Central memory CD4-positive, alpha-beta T cell (primary cell): ENCODE data around the gene HS3ST3B1.

Experiments used
- DNase-seq: peaks from one replicate; pipeline ENCODE4 v3.0.0; 2022

The HS3ST3B1 gene

DNA sequence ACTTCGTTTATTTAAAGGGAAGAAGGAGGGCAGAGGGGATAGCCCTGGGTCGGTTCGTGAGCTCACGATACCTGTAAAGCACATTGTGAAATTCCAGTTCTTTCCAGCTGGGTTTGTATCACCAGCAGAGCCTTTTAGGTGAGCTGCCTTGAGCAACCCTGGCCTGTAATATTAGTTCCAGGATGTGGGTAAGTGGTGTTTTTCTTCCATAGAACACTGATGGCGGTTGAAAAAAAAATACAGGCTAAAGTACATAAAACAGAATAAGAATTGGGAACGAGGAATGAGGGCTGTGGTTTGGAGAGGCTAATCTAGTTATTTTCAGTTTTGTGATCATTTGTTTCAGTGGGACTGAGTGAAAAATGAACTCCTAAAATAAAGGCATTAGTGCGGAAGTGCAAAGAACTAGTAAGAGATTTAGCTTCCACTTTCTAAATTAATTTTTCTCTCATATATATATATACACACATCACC is 20.6 kb downstream of the HS3ST3B1 start:
- DNase-seq = no peak

DNA sequence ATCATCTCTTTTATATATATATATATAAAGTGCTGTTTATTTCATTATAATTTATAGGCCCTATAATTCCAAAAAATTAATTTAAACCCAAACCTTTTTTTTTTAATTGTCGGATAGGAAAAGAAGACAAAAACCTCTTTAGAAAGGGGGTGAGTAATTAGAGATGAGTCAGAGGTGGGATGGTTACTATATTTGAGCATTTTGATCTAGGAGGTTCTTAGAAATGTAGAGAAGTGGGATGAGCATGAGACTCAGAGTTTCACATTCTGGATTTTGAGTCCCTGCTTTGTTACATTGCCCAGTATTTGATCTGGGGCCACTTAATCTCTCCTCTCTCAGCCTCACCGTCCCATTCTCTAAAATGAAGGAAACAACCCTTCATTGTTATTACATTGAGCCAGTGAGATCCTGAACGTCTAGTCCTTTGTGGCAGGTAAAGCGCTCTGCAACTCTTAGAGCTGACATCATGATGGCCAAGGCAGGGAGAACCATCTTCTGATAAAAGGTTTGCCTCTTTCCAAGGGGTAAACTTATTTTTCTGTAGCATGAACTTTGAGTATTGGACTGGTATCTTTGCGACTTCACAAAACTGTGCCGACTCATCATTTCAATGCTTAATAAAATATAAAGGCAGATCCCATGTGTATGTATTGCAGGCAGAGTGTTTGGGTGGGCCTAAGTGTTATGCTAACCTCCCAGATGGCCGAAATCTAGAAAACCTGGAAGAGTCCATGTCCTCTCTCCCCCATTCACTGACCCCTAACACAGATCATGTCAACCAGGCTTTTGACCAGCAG is 21.3 kb downstream of the HS3ST3B1 start:
- DNase-seq = no peak

DNA sequence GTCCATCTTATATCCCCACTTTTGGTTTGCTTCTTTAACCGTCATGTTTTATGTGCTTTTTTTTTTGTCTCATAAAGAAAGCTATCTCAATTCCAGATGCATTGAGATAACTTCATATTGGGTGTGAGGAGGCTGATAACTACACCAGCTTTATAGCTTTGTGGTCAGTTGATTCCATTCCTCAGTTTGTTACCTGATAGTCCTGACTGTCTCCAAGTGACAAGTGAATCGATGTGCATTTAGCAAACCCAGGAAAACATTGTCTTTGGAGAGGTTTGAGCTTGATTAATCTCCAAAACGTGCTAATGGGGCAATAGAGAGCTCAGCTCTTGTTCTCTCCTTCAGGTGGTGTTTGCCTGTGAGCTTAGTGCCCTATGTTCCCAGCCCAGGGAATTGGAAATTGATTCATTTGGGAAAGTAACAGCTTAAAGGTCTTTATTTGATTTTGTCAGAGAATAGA is 22.7 kb downstream of the HS3ST3B1 start:
- DNase-seq = no peak

DNA sequence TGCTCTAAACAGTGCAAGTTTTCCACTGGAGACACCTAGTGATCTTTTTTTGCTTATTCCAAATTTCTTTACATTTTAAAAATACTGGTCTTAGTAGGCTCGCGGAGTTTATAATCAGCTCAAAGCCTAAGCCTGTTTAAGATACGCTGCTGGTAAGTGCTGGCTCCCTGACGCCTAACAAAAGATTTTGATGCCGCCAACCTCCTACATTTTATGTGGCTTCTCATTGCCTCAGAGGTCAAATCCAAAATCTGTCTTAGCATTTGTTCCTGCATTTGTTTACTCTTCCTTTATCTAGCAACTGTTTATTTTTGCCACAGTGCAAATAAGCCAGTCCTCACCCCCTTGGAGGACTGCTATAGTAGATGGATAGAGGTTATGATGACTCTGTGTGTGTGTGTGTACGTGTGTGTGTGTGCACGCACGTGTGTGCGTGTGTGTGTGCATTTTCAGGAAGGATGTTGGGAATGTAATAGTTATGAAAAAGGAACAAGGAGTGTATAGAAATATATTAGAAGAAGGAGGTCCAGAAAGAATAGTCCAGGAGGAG is 24.8 kb downstream of the HS3ST3B1 start:
- no peak for DNase-seq

DNA sequence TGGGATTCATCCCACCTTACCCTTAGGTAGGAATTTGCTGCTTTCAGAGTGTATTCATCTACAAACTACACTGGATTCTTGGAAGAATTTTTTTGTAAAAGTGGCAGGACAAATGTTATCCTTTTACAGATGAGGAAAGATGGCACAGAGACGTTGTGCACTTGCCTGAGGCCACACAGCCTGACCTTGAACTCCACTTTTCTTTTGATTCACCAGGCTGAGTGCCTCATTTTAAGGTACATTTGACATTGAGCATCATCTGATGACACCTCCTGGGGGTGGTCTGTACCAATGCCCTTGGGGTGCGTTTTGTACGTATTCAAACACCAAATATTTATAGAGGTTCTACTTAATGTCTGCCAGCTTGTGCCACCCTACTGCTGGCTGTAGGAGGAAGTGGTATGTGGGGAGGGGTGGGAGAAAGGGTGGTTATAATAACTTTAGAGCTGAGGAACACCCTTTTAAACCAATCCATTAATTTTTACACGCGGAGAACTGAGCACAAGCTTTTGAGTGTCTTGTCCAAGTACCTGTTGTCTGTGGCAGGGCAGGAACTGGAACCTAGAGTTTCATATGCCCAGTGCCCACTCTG is 29.1 kb downstream of the HS3ST3B1 start:
- no peak for DNase-seq

DNA sequence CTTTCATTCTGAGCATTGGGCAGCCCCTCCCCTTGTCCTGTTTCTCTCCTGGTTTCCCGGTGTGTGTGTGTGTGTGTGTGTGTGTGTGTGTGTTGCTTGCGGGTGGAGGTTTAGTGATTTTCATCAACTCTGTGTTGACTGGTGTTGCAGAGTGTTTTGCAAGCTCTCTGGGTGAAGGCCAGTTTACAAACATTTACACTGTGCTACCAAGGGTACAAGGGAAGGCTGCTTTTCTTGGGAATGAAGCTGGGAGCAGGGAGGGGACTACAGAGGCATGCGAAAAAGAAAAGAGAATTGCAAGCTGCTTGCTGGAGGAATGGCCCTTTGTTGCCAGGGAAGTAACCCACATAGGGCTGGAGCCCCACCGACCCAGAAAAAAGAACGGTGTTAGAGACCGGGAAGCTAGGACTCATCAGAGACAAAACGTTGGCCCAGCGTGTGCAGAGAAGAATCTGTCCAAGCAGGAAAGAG is 29.6 kb downstream of the HS3ST3B1 start:
- DNase-seq = no peak

DNA sequence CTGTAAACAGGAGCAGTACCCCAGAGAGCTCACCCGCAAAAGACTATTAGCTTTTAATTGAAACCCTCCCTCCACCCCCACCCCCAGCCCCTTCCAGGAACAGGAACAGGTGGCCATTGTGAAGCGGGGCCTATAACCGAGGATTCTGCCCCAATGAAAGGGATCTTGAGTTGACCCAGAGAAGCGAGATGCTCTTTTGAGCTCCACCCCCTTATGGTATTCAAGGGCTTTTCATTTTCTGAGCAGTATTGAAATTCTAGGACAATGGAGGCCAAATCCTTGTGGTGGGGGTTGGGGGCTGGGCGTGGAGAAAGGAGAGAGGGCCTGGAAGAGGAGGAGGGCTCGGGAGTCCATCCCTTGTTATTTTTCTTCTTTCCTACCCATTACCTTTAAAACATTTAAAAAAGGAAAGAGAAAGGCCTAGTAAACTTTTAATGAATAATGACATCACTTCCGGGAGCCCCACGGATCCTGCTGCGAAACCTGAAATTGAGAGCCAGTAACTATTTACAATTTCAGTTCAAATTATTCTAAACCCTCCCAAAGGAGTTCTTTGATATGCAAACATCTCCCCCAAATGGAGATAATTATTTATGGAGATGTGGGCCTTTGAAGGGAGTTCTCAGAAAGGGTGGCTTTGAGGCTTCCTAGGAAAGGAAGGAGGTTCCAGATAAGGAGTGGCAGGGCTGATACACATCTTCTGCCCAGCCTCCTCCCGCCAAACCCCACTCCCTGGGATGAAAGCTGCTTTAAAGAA is 30.5 kb downstream of the HS3ST3B1 start:
- no peak for DNase-seq

DNA sequence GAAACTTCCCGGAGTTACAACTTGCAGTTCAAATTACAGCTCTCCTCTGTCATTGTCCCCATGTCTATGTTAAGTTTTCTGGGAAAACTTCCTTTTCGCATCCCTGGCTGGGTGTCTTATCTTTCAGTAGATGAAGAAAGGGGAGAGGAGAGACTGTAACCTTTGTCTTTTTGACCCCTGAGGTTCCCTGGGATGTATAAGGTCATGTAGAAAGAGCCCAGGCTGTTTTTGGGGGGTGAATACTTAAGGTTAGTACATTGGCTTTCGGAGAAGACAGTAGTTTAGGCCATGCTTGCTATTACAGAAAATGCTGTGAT is 31.1 kb downstream of the HS3ST3B1 start:
- no peak for DNase-seq

DNA sequence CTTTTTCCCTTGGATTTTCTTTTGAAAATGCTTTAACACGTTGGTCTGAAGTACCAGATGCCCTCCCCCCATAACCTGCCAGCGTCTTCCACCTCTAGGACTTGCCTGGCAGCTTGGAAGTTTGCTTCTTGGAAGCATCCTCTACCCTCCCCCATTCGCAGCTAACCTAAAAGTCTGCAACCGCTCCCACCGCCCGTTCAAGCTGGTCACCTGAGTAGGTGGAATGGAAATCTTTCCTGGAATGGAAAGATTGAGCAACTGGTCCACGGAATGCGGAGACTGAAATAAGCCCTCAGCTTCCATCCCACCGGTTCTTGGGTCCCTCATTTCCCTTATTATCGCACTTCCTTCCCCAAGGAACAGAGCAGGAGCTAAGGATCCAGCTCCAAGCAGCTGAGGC is 31.4 kb downstream of the HS3ST3B1 start:
- no peak for DNase-seq

DNA sequence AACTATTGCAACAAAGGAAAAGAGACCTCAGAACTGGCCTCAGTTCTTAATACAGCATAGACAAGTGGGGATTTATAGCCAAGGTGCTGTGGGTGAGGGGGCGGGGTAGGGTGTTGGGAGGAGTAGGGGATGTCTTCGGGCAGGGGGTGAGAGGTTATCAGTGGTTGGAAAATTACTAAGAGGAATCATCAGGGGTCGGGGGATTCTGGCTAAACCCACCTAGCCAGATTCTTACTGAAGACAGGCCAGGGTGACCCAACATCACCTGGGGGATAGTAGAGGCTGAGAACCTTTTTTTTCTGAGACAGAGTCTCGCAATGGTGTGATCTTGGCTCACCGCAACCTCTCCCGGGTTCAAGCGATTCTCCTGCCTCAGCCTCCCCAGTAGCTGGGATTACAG is 32.6 kb downstream of the HS3ST3B1 start:
- no peak for DNase-seq

DNA sequence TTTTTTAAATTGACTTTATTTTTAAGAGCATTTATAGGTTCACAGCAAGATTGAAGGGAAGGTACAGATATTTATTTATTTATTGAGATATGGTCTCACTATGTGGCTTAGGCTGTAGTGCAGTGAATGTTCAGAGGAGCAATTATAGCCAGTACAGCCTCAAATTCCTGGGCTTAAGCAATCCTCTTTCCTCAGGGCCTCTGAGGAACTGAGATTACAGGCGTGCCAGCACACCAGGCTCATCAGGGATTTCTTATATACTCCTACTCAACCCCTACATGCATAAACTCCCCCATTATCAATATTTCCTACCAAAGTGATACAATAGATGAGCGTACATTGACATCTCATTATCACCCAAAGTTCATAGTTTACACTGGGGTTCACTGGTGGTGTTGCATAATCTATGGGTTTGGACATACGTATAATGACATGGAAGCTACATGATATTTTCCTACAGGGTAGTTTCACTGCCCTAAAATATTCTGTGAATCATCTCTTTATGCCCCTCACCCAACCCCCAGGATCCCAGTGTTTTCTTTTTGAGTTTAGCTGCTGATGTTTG is 33.5 kb downstream of the HS3ST3B1 start:
- DNase-seq = no peak

DNA sequence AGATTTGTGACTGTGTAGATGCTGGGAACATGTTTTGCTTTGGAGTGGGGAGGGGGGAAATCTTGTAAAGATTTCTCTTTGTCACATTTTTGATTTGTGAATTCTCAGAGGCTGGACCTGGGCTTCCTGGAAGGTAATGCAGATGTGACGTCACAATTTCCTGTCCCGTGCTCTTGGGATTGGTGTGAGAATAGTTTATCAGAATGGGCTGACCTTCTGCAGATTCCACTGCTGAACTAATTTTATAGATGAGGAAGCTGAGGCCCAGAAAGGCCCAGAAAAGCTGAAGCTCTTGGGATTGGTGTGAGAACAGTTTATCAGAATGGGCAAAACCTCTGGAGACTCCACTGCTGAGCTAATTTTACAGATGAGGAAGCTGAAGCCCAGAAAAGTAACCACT is 34.0 kb downstream of the HS3ST3B1 start:
- no peak for DNase-seq

DNA sequence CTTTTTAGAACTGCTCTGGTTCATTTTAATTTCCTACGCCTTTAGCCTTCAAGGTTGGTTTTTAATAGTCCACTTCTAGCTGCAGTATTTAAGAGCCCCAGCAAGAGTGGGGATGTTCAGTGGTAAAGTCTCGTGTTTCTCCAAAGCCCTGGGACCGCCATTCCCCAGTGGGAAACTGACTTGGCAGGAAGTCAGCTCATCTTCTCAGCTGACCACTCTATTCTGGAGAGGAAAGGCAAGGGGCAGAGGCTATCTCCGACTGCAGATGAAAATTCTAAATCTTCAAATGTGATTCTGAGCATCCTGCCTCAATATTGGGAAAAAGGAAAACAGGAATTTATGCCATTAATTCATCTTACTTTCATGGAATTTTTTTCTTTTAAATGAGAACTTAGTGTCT is 35.5 kb downstream of the HS3ST3B1 start:
- DNase-seq = no peak

DNA sequence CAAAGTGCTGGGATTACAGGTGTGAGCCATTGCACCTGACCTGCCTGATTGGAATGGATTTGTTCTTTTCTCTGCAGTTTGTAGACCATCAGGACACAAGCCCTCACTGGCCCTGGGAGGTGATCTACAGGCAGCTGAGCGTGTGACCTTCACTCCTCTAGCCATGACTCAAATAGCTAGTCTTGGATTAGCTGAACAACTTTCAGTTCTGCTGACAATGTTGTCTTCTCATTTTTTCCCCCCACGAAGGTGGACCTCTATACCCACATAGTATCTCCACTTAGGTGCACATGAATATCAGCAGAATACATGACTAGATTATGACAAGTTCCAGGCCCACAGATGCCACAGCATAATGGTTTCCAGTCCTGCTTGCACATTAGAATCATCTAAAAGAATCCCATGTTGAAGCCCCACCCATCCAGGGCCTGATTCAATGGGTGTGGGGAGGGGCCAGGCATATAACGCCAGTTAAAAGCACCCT is 36.8 kb downstream of the HS3ST3B1 start:
- DNase-seq = no peak

DNA sequence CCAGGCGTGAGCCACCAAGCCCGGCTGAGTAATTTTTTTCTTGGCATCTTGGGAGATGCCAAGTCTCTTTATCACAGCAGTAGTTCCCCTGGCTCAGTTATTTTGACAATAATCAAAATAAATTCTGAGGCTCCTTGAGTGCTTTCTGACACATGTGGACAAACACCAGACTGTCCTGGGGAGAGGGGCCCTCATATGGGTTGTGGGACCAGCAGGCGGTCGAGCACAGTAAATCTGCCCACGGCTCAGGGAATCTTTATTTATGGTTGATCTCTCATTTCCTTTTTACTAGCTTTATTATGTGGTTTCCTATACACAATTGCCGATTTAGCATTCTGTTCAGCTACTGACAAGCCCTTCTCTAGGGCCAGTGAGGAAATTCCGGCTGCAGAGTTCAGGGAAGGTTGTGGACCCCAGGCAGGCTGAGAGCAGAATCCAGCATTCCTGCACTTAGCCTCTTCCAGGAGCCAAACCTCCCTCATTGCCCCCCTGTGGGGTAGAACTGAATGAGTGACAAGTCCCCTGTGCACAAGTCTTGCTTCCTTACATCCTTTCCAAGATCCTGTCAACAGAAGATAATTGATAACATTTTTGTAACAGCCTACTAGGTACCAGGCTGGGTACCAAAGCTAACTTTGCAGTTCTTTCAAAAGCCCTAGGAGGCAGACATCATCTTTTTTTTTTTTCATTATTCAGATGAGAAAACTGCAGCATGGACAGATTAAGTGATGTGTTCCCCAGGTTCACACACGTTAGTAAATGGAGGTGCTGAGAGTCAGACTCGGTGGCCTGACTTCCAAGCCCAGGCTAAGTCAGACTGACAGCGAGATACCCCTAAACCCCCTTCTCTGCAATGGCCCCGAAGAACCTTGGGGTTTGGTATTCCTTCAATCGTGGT is 40.2 kb downstream of the HS3ST3B1 start:
- DNase-seq = no peak

DNA sequence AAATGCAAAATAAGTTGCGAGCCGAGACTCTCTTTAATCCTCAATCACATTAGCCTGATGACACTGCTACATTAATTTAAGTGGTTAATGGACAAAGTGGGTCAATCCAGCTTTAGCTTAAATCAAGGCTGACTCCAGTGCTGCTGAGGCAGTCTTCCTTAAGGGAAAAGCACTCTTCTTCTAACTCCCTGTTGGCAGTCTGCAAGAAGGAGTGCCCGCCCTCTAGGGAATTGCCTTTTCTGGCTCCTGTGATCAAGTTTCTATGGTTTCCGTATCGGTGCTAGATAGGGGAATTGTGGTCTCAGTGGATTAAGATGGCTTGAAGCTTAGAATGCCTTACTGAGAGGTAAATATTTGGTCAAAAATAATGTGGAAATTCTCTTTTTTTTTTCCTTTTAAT is 41.0 kb downstream of the HS3ST3B1 start:
- no peak for DNase-seq

DNA sequence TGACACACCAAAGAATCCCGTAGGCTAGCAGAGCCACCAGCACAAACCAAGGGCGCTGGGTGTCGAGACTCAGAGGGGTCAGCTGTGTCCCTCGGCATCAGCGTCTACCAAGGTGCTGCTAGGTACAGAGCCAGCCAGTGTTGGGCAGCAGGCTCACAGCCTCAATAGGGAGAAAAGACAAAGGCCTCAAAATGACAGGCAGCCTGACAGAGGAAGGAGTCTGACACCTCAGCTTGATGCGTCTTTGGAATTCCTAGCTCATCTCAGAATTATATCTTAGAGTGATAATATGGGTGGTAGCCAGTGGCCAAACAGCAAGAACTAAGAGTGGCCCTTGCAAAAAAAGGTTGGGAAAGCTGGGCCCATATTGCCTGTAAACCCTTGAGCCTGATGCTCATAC is 45.9 kb downstream of the HS3ST3B1 start:
- no peak for DNase-seq

DNA sequence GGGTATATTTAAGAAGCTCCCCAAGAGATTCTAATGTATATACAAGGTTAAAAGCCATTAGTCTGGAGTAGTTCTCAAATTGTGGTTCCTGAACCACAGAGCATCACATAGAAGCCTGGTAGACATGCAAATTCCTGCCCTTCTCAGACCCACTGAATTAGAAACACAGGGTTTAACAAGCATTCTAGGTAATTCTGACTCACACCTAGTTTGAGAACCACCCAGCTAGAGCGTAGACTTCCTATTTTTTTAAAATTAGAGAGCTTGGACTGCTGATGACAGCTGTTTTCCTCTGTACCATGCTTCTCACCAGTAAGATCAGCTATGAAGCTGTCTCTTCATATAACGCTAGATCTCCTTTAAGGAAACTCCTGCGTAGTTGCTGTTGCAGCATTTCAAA is 50.6 kb downstream of the HS3ST3B1 start:
- DNase-seq = no peak

DNA sequence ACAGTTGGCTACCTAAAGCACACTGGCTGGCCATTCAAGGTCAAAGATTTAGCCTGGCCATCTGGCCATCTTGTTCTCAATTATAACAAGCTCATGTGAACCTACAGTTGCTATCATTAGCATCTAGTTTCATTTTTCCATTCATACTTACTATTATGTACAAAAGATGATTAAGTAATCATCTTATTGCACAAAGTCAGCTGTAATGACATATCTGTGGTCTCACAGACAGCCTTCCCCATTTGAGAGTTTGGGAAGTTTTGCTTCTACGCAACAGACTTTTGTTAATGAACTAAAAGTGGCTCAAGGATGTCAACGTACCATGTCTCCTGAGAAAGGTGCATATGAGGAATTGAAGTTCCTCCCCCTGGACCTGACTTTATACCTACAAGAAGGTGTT is 51.3 kb downstream of the HS3ST3B1 start:
- DNase-seq = no peak

DNA sequence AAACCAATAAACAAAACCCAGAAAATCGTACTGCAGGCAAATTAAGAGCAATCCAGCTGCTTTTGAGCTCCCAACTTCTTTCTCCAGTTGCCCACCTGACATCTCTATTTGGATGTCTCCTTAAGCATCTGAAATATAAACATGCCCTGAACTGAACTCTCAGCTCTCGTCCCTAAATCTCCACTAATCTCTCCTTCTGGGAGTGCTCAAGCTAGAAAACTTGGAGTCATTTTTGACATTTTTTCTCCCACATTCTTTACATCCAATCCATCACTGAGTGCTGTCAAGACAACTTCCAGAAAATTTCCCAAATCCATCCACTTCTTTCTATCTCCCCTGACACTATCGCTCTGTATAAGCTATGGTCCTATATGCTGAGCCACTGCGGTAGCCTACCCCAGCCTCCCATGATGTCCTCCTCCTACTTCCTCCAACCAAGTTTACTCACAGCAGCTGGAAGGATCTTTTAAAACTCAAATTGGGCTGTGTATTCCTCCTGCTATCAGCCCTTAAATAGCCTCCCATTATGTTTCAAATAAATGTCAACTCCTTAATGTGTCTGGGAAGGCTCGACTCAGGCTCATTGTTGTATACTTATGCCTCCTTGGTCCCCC is 53.1 kb downstream of the HS3ST3B1 start:
- DNase-seq = no peak

DNA sequence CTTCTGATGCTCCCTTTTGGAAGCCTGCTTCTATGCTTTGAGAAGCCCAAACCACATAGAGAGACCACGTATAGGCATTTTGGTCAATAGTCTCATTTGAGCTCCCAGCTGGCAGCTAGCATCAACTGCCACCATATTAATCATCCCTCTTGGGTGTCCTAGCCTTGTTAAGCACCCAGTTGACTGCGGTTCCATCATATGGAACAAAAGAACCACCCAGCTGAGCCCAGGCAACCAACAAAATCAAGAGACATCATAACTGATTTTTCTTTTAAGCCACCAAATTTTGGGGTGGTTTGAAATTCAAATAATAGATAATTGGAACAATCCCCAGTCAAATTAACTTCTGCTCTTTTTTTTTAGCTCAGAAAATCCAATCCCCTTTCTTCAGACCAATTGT is 53.9 kb downstream of the HS3ST3B1 start:
- no peak for DNase-seq
